HEK293 (cell line): ENCODE data around the gene HDLBP.

Experiments
- ZNF274 ChIP-seq, 2 experiments: fragments of 200-500 bp in 1 of 2; fragments of 450-650 bp in 1 of 2; sonication (Bioruptor generic) in 1 of 2; formaldehyde crosslinking in 1 of 2; IDR thresholded peaks; 2 replicates each; pipeline versions ENCODE4 v1.5.1 to v1.6.1; 2014 to 2016; ENCODE audit warnings: borderline replicate concordance in 1 of 2, inconsistent platforms in 1 of 2, low read length in 1 of 2, missing biosample characterization in 1 of 2, missing genetic modification characterization in 1 of 2
- ZNF654 ChIP-seq: fragments of 450-650 bp; formaldehyde crosslinking; IDR thresholded peaks from 2 replicates; pipeline ENCODE4 v1.5.1; 2016; ENCODE audit warnings: low read depth, missing biosample characterization, missing genetic modification characterization
- TF ChIP-seq, protein P1 (sequence below): fragments of 450-650 bp; formaldehyde crosslinking; IDR thresholded peaks from 2 replicates; pipeline ENCODE4 v1.5.1; 2017; ENCODE audit warnings: missing biosample characterization, missing genetic modification characterization
- TF ChIP-seq, protein P2 (sequence below): fragments of 450-650 bp; formaldehyde crosslinking; IDR thresholded peaks from 2 replicates; pipeline ENCODE4 v1.5.1; 2016; ENCODE audit warnings: missing biosample characterization, missing genetic modification characterization

DNA sequence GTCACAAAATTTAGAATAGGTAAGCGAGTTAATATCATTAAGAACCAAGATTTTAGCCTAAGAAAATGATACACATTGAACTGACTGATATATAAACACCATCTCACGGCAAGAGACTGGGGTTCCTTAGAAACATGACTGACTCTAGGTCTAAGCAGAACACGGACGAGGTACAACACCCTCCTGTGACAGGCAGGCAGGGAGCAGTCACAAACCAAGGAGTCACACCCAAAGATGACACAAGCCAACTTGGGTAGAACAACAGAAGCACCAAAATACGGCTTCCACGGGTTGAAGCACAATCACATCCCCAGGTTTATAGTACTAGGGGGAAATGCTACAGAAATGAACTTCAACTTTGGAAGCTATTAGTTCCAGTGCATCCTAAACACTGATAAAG, 24.3 kb downstream of the HDLBP start:
- TF ChIP-seq, protein P1, sequence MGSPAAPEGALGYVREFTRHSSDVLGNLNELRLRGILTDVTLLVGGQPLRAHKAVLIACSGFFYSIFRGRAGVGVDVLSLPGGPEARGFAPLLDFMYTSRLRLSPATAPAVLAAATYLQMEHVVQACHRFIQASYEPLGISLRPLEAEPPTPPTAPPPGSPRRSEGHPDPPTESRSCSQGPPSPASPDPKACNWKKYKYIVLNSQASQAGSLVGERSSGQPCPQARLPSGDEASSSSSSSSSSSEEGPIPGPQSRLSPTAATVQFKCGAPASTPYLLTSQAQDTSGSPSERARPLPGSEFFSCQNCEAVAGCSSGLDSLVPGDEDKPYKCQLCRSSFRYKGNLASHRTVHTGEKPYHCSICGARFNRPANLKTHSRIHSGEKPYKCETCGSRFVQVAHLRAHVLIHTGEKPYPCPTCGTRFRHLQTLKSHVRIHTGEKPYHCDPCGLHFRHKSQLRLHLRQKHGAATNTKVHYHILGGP (tag by site-specific recombination): no peak
- no peak for TF ChIP-seq ZNF274 (IDR thresholded peaks at IDR 0.05; ENCODE audit: low read length)
- TF ChIP-seq ZNF274 (tag by site-specific recombination; IDR thresholded peaks at IDR 0.05; ENCODE audit: borderline replicate concordance): no peak
- no peak for TF ChIP-seq ZNF654 (tag by site-specific recombination)
- TF ChIP-seq, protein P2, sequence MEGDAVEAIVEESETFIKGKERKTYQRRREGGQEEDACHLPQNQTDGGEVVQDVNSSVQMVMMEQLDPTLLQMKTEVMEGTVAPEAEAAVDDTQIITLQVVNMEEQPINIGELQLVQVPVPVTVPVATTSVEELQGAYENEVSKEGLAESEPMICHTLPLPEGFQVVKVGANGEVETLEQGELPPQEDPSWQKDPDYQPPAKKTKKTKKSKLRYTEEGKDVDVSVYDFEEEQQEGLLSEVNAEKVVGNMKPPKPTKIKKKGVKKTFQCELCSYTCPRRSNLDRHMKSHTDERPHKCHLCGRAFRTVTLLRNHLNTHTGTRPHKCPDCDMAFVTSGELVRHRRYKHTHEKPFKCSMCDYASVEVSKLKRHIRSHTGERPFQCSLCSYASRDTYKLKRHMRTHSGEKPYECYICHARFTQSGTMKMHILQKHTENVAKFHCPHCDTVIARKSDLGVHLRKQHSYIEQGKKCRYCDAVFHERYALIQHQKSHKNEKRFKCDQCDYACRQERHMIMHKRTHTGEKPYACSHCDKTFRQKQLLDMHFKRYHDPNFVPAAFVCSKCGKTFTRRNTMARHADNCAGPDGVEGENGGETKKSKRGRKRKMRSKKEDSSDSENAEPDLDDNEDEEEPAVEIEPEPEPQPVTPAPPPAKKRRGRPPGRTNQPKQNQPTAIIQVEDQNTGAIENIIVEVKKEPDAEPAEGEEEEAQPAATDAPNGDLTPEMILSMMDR (tag by site-specific recombination): no peak
